CD4-positive, alpha-beta T cell (primary cell): ENCODE results near the gene ARHGEF3. TPM values are rescaled to one million over a fixed set of nuclear protein-coding genes. Genes with fewer than 3 reads are reported as not detected.

Experiments used
- ATAC-seq: fragments of 200-7000 bp; cut with Tn5 transposase; one replicate; pipeline ENCODE4 v1.10.0; 2022; ENCODE audit warnings: mild to moderate bottlenecking; ENCODE audit not compliant: poor library complexity
- CTCF ChIA-PET: fragments of 350-600 bp; sonication (Branson Sonifier 250); formaldehyde crosslinking; loops from one replicate; lab custom pipeline; 2021; ENCODE audit warnings: antibody characterized with exemption, inconsistent platforms; lab: Charles Lee
- POLR2A ChIA-PET: fragments of 350-600 bp; sonication (Branson Sonifier 250); formaldehyde crosslinking; loops from one replicate; lab custom pipeline; 2021; ENCODE audit warnings: antibody characterized with exemption, inconsistent platforms; lab: Charles Lee
- DNase-seq, 14 experiments: peaks; one replicate each; pipeline ENCODE4 v3.0.0-alpha.2; 2013 to 2020; ENCODE audit warnings: mixed read lengths in 2 of 14
- H3K27ac ChIP-seq, 2 donors: one replicate each; pipeline versions ENCODE4 v1.5.1 to v1.7.0; 2013; ENCODE audit warnings: low read length in 2 of 2, low read depth in 1 of 2, mild to moderate bottlenecking in 1 of 2
- H3K27me3 ChIP-seq, 2 experiments: 1 replicate in 1 of 2; 2 replicates in 1 of 2; pipeline versions ENCODE4 v1.6.1 to v1.7.0; 2013; ENCODE audit warnings: low read length in 2 of 2, control low read depth in 1 of 2, mild to moderate bottlenecking in 1 of 2, moderate library complexity in 1 of 2; ENCODE audit not compliant: insufficient read depth in 2 of 2, control insufficient read depth in 1 of 2
- H3K36me3 ChIP-seq: one replicate; pipeline ENCODE4 v1.6.1; 2013; ENCODE audit warnings: low read length, control low read depth; ENCODE audit not compliant: insufficient read depth
- H3K4me1 ChIP-seq: one replicate; pipeline ENCODE4 v1.6.1; 2013; ENCODE audit warnings: low read length, control low read depth; ENCODE audit not compliant: insufficient read depth
- H3K4me3 ChIP-seq: one replicate; pipeline ENCODE4 v1.5.1; 2013; ENCODE audit warnings: mild to moderate bottlenecking, low read length, moderate library complexity
- H3K9me3 ChIP-seq, 2 experiments: 1 replicate in 1 of 2; 2 replicates in 1 of 2; pipeline versions ENCODE4 v1.6.1 to v1.7.0; 2013; ENCODE audit warnings: low read length in 2 of 2, mild to moderate bottlenecking in 2 of 2, control low read depth in 1 of 2, moderate library complexity in 1 of 2; ENCODE audit not compliant: control insufficient read depth in 1 of 2, insufficient read depth in 1 of 2
- H3K27ac Mint-ChIP-seq: one replicate; pipeline ENCODE4 v1.8.0; 2020; ENCODE audit warnings: mixed read lengths
- H3K27me3 Mint-ChIP-seq: one replicate; pipeline ENCODE4 v1.8.0; 2021; ENCODE audit warnings: mixed read lengths
- H3K36me3 Mint-ChIP-seq: one replicate; pipeline ENCODE4 v1.8.0; 2021; ENCODE audit warnings: low read depth, mixed read lengths
- H3K4me1 Mint-ChIP-seq: one replicate; pipeline ENCODE4 v1.8.0; 2021; ENCODE audit warnings: low read depth, mixed read lengths
- H3K4me3 Mint-ChIP-seq: one replicate; pipeline ENCODE4 v1.8.0; 2020; ENCODE audit warnings: mild to moderate bottlenecking, mixed read lengths
- H3K9me3 Mint-ChIP-seq: one replicate; pipeline ENCODE4 v1.8.0; 2020; ENCODE audit warnings: mixed read lengths
- CTCF ChIP-seq: fragments of 200-600 bp; IDR thresholded peaks from one replicate; pipeline ENCODE4 v1.8.0; 2022; ENCODE audit warnings: antibody characterized with exemption, mild to moderate bottlenecking
- intact Hi-C, 2 experiments: fragments of 100-400 bp; cut with DNase I in 1 of 2; cut with micrococcal nuclease in 1 of 2; formaldehyde crosslinking; loops; one replicate each; pipeline versions ENCODE4 v1.15.1 to v1.9.0; 2023 to 2025; cut with DNase I, micrococcal nuclease
- total RNA-seq, 174 experiments: library from RNA in 2 of 174; stranded (reverse) in 2 of 174; gene quantifications; one replicate each; pipeline ENCODE4 v1.2.3 and lab custom pipeline; 2021 to 2026

The ARHGEF3 gene
- total RNA-seq, 2 experiments from 2014 or later = 46.4 to 46.6 TPM

- peaks cover 37% of the 10 kb centered on the region for H3K4me1 ChIP-seq
Measured at GRCh38 chr3:56810577-56811545, 9.1 kb upstream of the ARHGEF3 start.

DNA sequence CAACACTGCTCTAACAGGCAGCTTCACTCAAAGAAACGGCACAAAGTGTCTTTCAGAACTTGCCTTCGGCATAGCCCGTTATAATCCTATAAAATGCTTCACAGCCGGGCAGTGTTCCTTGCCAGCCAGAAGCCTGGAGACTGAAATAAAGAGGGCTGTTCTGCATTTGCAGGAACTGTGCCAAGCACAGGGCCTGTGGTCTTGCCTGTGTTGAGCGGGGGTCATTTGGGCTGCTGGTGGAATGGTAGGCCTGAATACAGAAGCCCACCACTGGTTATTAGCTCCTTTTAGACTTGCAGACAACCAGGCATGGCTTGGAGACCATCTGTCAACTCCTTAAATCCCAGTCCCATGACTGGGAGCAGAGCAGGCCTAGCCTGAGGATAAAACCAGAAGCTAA lies 4.7 kb upstream of the ARHGEF3 start:
- Mint-ChIP-seq H3K9me3 (no peaks in the 10 kb centered on the region), H3K4me3 (no peak overlapping the region), H3K27me3 (no peaks in the 10 kb centered on the region), H3K36me3 (peaks cover 2% of the 10 kb centered on the region), H3K4me1 (peaks cover 44% of the 10 kb centered on the region), H3K27ac (no peak overlapping the region)
- DNase-seq = no peak
- no peaks in the 10 kb centered on the region for H3K9me3 ChIP-seq
- TF ChIP-seq CTCF = no peak
- intact Hi-C loops = no loop called here
- H3K4me3 ChIP-seq = no peak overlapping the region
- peaks cover 6% of the 10 kb centered on the region for H3K36me3 ChIP-seq
- no peaks in the 10 kb centered on the region for H3K27me3 ChIP-seq
- POLR2A ChIA-PET = interaction anchor here (0.8 kb wide), 1 partner anchor 9 kb away, joined by 3 read pairs; no protein-coding TSS in a partner anchor
- no peak for ATAC-seq
- peaks cover 14% of the 10 kb centered on the region for H3K4me1 ChIP-seq
- H3K27ac ChIP-seq = no peak overlapping the region
- CTCF ChIA-PET = interaction anchor here (1.3 kb wide), 1 partner anchor 9 kb away, joined by 3 read pairs; no protein-coding TSS in a partner anchor

More at GRCh38 chr3:56810577-56811545, 9.1 kb upstream of the ARHGEF3 start:
- Mint-ChIP-seq H3K27me3 (no peaks in the 10 kb centered on the region), H3K4me3 (peak overlapping the region; percentile 25), H3K36me3 (no peaks in the 10 kb centered on the region), H3K27ac (peak overlapping the region; percentile 80), H3K4me1 (peaks cover 71% of the 10 kb centered on the region), H3K9me3 (no peaks in the 10 kb centered on the region)
- H3K27me3 ChIP-seq = no peaks in the 10 kb centered on the region
- H3K27ac ChIP-seq = peak overlapping the region in 1 of 2 donors; percentile 69
- TF ChIP-seq CTCF = no peak
- no peak overlapping the region for H3K4me3 ChIP-seq
- ChIA-PET POLR2A (interaction anchor here (3.7 to 5.2 kb wide), 2 partner anchors 10 to 106 kb away, joined by 14 to 47 read pairs; partner anchors contain the start of gene ARHGEF3), CTCF (interaction anchor here (1.3 to 2.1 kb wide), 3 partner anchors 12 to 185 kb away, joined by 3 to 11 read pairs (median 5); no protein-coding TSS in a partner anchor)
- ATAC-seq = no peak
- DNase-seq = no peak
- H3K9me3 ChIP-seq = no peaks in the 10 kb centered on the region
- no peaks in the 10 kb centered on the region for H3K36me3 ChIP-seq
- intact Hi-C loops = loop anchor here in 1 of 2 experiments (10.0 kb wide), 1 partner anchor 54 kb away; no protein-coding TSS in a partner anchor

DNA sequence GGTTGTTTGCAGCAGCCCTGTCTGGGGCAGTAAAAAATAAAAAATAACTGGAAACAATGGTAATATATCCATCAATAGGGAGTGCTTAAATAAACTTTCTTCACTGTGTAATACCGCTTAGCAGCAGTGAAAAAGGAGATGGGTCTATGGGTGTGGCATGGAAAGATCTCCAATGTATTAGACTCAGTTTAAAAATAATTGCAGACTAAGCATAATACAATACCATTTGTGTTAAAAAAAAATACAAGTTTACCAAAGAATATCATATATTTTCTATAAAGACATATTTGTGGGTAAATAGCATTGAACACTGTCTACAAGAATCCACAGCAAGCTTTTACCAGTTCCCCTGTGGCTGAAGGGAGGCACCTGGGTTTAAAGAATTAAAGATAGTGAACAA lies 1.0 kb upstream of the ARHGEF3 start:
- Histone ChIP-seq H3K4me1 (peaks cover 13% of the 10 kb centered on the region), H3K9me3 (no peaks in the 10 kb centered on the region)

More for the DNA sequence above, 1.0 kb upstream of the ARHGEF3 start:
- no peaks in the 10 kb centered on the region for H3K9me3 Mint-ChIP-seq
- H3K36me3 Mint-ChIP-seq = peaks cover 19% of the 10 kb centered on the region
- H3K4me1 Mint-ChIP-seq = peaks cover 56% of the 10 kb centered on the region
- H3K27ac Mint-ChIP-seq = peak overlapping the region; percentile 89
- H3K4me3 ChIP-seq = no peak overlapping the region
- H3K36me3 ChIP-seq = peaks cover 6% of the 10 kb centered on the region
- ChIA-PET CTCF (interaction anchor here (1.4 to 6.5 kb wide), 6 partner anchors 14 to 186 kb away, joined by 3 to 114 read pairs (median 14); no protein-coding TSS in a partner anchor), POLR2A (interaction anchor here (1.0 to 7.6 kb wide), 5 partner anchors 9 to 87 kb away, joined by 3 to 251 read pairs (median 47); no protein-coding TSS in a partner anchor)
- no peak for DNase-seq
- no peak for ATAC-seq
- no peak overlapping the region for H3K27ac ChIP-seq
- no peaks in the 10 kb centered on the region for H3K27me3 ChIP-seq
- intact Hi-C loops = loop anchor here (1.0 to 5.0 kb wide), 5 partner anchors 100 to 460 kb away; partner anchors contain the start of gene CCDC66 (in 1 of the 2)
- TF ChIP-seq CTCF = no peak
- H3K4me3 Mint-ChIP-seq = peak overlapping the region; percentile 89
- no peaks in the 10 kb centered on the region for H3K27me3 Mint-ChIP-seq
